ENCODE results near the gene ST7. TPM values are rescaled to one million over a fixed set of nuclear protein-coding genes. Genes with fewer than 3 reads are reported as not detected.

The ST7 gene
- total and polyA plus RNA-seq, 2 donors (not counting 1 experiment from before 2014, with no cell fraction given): 20.0 to 28.6 TPM

GRCh38 chr7:117032810-117033209 is 79.5 kb downstream of the ST7 start:
- DNase-seq (ENCODE audit: low read depth in 2 of 2): no peak

DNA sequence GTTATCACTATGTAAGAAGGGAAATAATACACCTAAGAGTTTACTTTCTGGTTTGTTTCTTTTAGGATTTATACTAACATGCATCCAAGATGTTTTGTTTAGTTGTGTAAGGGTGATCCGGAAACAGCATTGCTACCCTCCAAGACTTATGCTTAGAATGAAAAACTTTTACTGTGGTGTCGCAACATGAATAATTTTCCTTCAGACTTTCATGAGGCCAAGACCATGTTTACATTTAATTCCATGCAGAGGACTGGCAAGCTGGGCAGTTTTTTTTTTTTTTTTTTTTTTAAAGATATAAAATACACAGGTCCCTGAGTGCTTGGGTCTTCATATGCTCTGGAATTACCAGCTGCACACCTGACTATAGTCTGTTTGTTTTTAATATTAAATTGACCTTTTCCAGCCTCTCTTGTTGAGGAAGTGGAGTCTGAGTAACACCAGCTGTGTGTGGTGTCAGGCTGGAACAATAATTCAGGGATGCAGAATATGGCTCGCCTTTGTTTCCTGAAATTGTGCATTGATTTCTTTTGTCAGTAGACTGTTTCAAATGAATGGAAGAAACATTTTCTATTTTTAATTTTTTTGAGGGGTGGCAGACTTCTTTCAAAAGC is 81.7 kb downstream of the ST7 start:
- Histone ChIP-seq H2AFZ (ENCODE audit: low read length) (no peak overlapping the region), H3K9ac (ENCODE audit: insufficient read depth, low read length) (no peak overlapping the region), H3K4me1 (ENCODE audit: control insufficient read depth, extremely low read depth, insufficient read depth, low read length) (no peaks in the 10 kb centered on the region), H3K4me3 (replicated peaks in 1 of 4; ENCODE audit: control extremely low read depth in 1 of 4, insufficient read depth in 1 of 4, low read depth in 3 of 4, low read length in 4 of 4) (no peak overlapping the region), H3K36me3 (ENCODE audit: control insufficient read depth, insufficient read depth, low read length) (no peaks in the 10 kb centered on the region), H3K79me2 (ENCODE audit: control insufficient read depth, insufficient read depth, low read length) (no peaks in the 10 kb centered on the region), H3K9me3 (ENCODE audit: control insufficient read depth, insufficient read depth, low read depth, low read length) (no peaks in the 10 kb centered on the region), H3K4me2 (ENCODE audit: extremely low read depth, insufficient read depth, low read length) (no peak overlapping the region), H3K27ac (ENCODE audit: insufficient read depth, low read length) (no peak overlapping the region), H4K20me1 (ENCODE audit: control insufficient read depth, extremely low read depth, insufficient read depth, low read length) (no peaks in the 10 kb centered on the region), H3K27me3 (ENCODE audit: control insufficient read depth, insufficient read depth, low read length) (no peaks in the 10 kb centered on the region)
- no peak for TF ChIP-seq EZH2 (IDR thresholded peaks at IDR 0.05; ENCODE audit: low read length, missing control alignments)
- TF ChIP-seq CTCF (conservative IDR thresholded peaks at IDR 0.05 in 1 of 2, IDR thresholded peaks at IDR 0.05 in 1 of 2; ENCODE audit: low read depth in 1 of 2, low read length in 2 of 2): no peak
- DNase-seq (ENCODE audit: low read depth in 2 of 2): peak in 1 of 2 donors; percentile 84

More at GRCh38 chr7:117032810-117033209, 79.5 kb downstream of the ST7 start:
- H3K27ac ChIP-seq (ENCODE audit: insufficient read depth, low read length): no peak overlapping the region
- no peaks in the 10 kb centered on the region for H3K9me3 ChIP-seq (ENCODE audit: control insufficient read depth, insufficient read depth, low read depth, low read length)
- H3K27me3 ChIP-seq (ENCODE audit: control insufficient read depth, insufficient read depth, low read length): no peaks in the 10 kb centered on the region
- no peaks in the 10 kb centered on the region for H3K4me1 ChIP-seq (ENCODE audit: control insufficient read depth, extremely low read depth, insufficient read depth, low read length)
- TF ChIP-seq CTCF (conservative IDR thresholded peaks at IDR 0.05 in 1 of 2, IDR thresholded peaks at IDR 0.05 in 1 of 2; ENCODE audit: low read depth in 1 of 2, low read length in 2 of 2) (no peak), EZH2 (IDR thresholded peaks at IDR 0.05; ENCODE audit: low read length, missing control alignments) (no peak)
- H3K36me3 ChIP-seq (ENCODE audit: control insufficient read depth, insufficient read depth, low read length): no peaks in the 10 kb centered on the region
- no peaks in the 10 kb centered on the region for H3K79me2 ChIP-seq (ENCODE audit: control insufficient read depth, insufficient read depth, low read length)
- H3K4me3 ChIP-seq (replicated peaks in 1 of 4; ENCODE audit: control extremely low read depth in 1 of 4, insufficient read depth in 1 of 4, low read depth in 3 of 4, low read length in 4 of 4): no peak overlapping the region
- H3K9ac ChIP-seq (ENCODE audit: insufficient read depth, low read length): no peak overlapping the region
- H4K20me1 ChIP-seq (ENCODE audit: control insufficient read depth, extremely low read depth, insufficient read depth, low read length): no peaks in the 10 kb centered on the region
- no peak overlapping the region for H2AFZ ChIP-seq (ENCODE audit: low read length)
- H3K4me2 ChIP-seq (ENCODE audit: extremely low read depth, insufficient read depth, low read length): no peak overlapping the region

DNA sequence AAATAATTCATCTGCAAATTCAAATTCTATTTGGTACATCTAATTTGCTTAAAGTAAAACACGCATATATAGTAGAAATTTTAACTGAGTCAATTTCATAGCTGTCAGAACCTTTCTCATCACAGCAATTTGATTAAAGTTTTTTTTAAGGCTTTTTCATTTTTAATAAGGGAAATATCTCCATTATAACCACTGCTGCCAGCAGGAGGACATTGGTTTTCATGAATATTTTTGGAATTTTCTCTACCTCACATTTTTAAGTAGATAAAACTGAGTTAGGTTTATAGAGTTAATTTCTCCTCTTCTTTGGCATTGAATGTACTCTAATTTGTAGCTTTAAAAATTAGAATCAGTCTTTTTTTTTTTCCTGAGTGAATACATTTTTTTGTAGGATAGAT is 82.2 kb downstream of the ST7 start:
- Histone ChIP-seq H3K4me3 (replicated peaks in 1 of 4; ENCODE audit: control extremely low read depth in 1 of 4, insufficient read depth in 1 of 4, low read depth in 3 of 4, low read length in 4 of 4) (no peak overlapping the region), H3K36me3 (ENCODE audit: control insufficient read depth, insufficient read depth, low read length) (no peaks in the 10 kb centered on the region), H3K27ac (ENCODE audit: insufficient read depth, low read length) (no peak overlapping the region), H3K79me2 (ENCODE audit: control insufficient read depth, insufficient read depth, low read length) (no peaks in the 10 kb centered on the region), H2AFZ (ENCODE audit: low read length) (no peak overlapping the region), H4K20me1 (ENCODE audit: control insufficient read depth, extremely low read depth, insufficient read depth, low read length) (no peaks in the 10 kb centered on the region), H3K4me2 (ENCODE audit: extremely low read depth, insufficient read depth, low read length) (no peak overlapping the region), H3K27me3 (ENCODE audit: control insufficient read depth, insufficient read depth, low read length) (no peaks in the 10 kb centered on the region), H3K9ac (ENCODE audit: insufficient read depth, low read length) (no peak overlapping the region), H3K9me3 (ENCODE audit: control insufficient read depth, insufficient read depth, low read depth, low read length) (no peaks in the 10 kb centered on the region), H3K4me1 (ENCODE audit: control insufficient read depth, extremely low read depth, insufficient read depth, low read length) (no peaks in the 10 kb centered on the region)
- DNase-seq (ENCODE audit: low read depth in 2 of 2): no peak
- TF ChIP-seq EZH2 (IDR thresholded peaks at IDR 0.05; ENCODE audit: low read length, missing control alignments) (no peak), CTCF (conservative IDR thresholded peaks at IDR 0.05 in 1 of 2, IDR thresholded peaks at IDR 0.05 in 1 of 2; ENCODE audit: low read depth in 1 of 2, low read length in 2 of 2) (peak in 1 of 2 donors; percentile 6)

Measured in fibroblast of lung (primary cell).